Fibroblast of gingiva (primary cell): Measurements from ENCODE around the gene STX12.
A peak's percentile ranks its signal among the peaks of the same experiment; 100 is the strongest.
"Not testable (repeated sequence)": the region's sequence is repeated elsewhere in the genome, so short reads cannot be mapped to it uniquely, and the experiment has no call there.

Experiments
- DNase-seq: peaks from one replicate; pipeline ENCODE4 v3.0.0-alpha.2; 2011; ENCODE audit warnings: low read depth

Gene STX12

DNA sequence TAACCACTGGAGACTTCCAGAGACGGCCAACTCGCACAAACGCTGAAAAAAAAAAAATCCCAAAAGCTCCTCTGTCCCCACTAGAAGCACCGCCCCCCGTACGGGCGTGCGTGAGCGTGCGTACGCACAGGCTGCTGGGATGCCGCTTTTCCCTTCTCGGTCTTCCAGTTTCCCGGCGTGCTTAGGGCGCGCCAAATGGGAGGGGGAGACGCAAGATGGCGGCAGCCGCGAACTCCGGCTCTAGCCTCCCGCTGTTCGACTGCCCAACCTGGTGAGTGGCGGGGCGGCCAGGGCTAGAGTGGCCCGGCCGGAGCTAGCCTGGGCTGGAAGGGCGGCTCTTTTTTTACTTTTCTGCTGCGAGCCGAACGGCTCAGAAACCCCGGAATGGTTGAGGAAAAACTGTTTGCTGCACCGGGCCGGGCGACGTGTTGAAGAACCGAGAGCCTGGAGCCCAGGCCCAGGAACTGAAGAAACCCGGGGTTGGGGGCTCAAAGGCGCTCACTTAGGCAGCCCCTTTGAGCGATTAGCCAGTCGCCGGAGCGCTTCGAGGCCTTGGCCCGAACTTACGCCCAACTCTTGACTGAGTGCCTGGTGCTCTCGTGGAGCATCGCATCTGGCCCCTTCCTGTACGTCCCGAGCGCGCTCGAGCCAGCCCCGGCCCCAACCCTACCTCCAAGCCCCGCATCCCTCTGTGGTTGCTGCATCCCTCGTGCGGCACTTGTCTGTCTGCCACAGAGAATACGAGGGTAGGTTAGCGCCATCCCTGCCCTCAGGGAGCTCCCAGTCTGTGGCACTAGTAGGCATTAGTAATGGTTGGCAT, 57.8 kb downstream of the STX12 start, which contains the start of gene PPP1R8:
PPP1R8 (plus strand) TSS at position 162 of the 820 bp plus-strand sequence; CDS start at position 216, 54 bp downstream.
- DNase-seq = peak; percentile 96

DNA sequence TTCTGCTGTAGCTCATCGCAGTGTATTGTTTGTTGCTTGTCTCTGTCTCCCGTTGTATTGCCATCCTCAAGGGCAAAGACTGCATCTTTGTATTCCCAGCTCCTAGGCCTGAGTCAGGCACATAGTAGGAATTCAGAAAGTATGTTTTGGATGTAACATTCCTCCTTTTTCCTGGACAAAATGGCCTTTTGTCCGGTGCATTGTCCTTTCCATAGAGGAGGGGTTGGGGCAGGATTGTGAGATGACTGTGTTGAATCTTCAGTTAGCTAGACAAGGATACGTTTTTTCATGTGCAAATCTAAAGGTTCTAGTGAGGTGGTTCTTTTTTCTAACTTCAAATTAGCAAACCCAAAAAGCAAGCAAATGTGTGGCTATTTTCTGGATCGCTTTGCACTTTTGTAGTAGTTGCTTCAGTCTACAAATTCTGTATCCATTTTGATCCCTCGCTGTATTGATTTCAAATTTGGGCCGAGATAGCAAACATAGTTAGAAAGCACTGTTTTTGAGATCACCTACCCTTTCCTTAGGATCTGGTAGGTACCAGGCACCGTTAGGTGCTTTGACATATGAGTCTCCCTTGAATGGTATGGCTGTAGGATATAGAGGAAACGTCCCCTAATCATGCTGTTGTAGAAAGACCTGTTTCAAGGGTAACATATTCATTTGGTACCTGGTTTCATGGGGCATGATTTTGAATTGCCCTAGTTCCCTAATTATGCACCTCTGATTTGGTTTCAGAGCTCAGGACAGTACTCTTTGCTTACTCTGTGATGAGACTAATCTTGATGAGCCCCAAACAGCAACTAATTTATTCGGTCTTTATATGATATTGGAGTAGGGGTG, 58.8 kb downstream of the STX12 start:
- no peak for DNase-seq

DNA sequence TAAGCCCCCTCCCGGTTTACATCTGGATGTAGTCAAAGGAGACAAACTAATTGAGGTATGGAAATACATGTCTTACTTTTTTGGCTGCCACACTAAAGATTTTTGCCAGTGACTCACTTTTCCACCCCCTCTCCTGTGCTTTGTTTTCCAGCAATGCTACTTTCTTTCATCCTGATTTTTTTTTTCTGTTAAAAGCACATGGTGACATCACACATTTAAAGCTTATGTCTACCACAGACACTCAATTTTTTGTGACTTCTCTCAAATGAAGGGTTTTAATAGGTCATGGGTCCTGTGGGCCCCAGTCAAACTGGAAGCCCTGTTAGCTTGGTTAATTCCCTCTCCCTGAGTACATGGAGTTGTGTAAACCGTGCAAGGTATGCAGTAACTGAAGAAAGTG, 59.7 kb downstream of the STX12 start:
- no peak for DNase-seq

DNA sequence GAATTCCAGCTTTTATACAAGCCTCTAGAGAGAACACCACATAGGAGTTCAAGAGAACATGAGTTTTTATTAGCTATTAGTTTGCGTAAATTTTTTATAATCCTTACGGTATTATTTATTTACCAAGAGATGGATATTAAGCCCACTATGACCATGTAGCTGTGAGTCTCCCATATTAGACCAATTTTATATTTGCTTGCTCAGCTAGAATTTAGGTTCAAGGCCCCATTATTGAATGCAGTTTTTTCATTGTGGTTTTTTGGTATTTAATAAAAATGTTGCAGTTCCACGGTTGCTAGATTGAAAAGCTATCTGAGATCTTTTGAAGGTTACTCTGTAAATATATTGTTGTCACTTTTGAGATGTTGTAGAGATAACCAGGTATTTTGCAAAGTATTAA, 60.5 kb downstream of the STX12 start:
- no peak for DNase-seq

DNA sequence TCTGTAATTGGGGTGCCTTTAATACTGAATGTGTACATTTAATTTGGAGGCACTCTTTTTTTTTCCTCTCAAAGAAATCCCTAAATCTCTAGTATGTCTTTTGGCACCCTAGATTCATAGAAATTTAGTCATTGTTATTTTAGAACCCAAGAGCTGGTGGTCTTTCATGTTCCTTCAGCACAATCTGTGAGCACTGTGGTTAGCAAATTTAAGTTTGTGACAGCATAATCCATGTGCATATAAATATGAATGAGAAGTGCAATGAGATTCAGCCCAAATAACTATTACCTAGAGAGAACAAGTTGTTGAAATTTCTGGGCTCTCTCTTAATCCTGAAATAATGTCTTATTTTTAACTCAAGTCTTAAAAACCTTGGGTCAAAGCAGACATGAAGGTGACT, 62.0 kb downstream of the STX12 start:
- DNase-seq = no peak

DNA sequence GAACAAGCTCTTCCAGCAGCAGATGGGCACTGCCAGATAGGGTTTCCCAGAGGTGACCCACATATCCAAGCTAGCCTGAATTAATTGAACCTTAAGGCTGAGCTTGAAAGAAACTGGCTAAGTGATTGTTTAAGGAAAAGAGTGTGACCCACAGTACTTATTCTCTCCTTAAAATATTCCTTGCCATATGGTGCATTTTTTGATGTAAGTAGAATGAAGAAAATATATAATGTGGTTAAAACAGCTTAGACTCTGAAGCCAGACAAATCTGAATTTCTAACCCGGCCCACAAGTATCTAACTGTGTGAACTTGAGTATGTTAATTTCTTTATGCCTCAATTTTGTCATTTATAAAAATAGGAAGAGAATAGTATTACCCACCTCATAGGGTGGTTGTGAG, 62.5 kb downstream of the STX12 start:
- no peak for DNase-seq

DNA sequence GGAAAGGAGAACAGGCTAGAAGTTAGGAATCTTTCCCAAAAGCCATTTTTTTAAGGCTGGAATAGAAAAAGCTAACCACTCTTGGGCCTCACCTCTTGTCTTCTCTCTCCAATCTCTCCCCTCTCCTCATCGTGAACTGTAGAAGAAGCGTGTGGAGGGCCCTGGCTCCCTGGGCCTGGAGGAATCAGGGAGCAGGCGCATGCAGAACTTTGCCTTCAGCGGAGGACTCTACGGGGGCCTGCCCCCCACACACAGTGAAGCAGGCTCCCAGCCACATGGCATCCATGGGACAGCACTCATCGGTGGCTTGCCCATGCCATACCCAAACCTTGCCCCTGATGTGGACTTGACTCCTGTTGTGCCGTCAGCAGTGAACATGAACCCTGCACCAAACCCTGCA, 76.9 kb downstream of the STX12 start:
- DNase-seq = no peak

DNA sequence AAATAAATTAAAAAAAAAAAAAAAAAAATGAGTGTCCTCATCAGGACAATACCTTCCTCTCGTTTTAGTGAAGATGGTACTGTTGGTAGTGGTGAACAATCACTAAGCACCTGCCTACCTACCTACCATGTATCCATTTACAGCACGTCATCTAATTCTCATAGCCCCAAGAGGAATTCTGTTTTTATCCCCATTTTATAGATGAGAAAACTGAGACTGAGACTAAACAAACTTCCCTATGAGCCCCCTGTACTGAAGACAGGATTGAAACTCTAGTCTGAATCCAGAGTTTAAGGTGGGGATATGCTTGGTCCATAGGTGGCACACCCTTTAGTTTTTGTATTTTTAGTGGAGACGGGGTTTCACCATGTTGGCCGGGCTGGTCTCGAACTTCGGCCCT, 82.1 kb downstream of the STX12 start:
- DNase-seq = no peak

DNA sequence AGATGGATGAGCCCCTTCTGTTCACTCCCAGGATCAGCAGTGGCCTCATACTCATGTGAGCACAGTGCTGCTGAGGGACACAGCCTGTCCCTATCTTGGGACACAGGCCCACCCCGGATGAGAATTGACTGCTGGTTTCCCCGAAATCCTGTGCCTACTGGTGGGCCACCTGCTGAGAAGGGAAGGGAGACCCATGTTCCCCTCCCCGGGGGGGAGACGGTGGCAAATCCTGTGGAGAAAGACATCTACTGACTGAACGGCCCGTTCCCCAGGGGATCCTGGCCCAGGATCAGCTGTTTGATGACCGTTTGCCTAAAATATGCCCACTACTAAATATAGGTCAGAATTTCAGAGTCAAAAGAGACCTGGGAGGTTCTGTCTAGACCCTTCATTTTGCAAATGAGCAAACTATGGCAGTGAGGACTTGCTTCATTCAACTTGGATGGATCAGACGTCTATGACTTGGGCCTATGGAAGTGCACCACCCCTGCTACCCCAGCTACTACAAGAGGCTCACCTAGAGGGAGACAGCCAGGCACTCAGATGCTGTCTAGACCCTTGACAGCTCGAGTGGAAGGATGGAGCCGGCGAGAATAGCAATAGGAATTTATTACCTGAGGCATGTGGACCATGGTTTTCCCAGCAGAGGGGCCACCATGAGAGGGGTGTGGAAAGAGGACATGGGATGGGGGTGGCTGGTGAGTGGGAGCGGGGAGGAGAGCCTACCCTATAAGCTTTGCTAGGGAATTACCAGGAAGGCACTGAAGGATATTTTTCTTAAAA, 83.7 kb downstream of the STX12 start:
- DNase-seq = no peak

DNA sequence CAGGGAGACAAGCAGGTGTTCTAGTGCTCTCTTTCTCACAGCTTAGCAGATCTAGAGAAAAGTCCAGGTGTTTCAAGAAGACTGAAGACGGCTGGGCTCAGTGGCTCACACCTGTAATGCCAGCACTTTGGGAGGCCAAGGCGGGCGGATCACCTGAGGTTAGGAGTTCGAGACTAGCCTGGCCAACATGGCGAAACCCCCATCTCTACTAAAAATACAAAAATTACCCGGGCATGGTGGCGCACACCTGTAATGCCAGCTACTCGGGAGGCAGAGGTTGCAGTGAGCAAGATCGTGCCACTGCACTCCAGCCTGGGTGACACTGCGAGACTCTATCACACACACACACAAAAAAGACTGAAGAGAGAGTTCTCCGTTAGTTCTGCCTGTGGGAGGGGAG, 84.5 kb downstream of the STX12 start:
- DNase-seq = not testable (repeated sequence)

DNA sequence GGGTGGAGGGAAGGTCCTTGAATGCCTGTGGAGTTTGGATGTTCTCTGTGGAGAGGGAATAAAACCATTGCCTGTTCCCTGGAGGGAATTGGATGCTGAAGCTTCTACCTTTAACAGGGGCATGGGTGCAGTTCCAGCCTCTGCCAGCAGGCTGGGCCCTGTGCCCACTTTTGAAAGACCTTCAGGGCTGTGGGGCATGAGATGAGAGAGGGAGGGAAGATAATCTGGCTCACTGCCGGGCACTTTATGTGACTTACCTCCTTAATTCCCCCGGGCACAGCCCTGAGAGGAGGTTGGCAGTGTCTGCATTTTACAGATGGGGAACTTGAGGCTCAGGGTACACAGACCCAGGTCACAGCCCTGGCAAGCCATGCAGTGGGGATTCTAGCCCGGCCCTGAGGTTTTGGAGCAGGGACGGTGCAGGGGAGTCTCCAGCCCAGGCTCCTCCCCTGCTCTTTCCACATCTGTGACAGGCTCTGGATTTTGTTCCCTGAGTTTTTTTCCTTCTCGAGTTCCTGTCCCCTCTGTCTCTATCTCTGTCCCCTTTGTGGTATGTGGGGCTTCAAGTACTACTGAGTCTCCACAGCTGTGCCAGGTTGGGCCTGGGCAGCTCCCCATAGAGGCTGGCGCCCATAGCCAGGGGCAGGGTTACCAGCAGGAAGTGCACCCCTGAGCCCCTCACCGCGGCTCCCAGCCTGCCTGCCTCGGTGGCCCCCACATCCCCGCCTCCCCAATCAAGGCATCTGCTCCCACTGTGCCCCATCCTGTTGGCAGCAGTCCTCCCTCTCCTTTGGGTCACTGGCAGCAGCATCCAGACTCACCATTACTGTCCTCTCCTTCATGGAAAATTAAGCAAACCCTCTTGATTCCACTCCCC, 85.3 kb downstream of the STX12 start:
- peak; percentile 82 for DNase-seq

DNA sequence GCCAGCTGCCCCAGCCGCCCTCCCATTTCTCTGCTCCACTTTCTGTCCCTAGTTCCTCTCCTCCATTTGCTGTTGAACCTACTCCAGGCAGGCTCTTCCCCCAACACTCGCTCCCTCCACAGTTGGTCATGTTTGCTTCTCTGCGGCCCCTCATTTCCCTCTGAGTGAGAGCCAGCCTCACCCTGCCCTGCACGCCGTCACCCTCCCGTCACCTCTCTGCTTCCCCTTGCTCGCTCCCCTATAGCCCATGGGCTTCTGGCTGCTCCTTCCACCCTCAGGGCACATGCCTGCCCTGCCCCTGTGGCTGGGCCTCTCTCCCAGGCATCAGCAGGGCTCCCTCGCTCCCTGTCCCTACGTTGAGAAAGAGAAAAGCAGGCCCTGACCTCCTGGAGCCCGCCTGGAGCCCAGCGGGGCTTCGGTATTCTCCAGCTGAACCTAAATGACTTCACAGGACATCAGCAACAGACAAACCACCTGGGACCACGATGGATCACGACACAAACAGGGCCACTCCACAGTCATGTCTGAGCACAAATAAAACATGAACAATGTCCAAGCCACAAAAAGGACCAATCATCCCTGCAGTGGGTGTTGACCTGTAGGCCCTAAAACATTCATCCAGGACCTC, 86.0 kb downstream of the STX12 start:
- no peak for DNase-seq

DNA sequence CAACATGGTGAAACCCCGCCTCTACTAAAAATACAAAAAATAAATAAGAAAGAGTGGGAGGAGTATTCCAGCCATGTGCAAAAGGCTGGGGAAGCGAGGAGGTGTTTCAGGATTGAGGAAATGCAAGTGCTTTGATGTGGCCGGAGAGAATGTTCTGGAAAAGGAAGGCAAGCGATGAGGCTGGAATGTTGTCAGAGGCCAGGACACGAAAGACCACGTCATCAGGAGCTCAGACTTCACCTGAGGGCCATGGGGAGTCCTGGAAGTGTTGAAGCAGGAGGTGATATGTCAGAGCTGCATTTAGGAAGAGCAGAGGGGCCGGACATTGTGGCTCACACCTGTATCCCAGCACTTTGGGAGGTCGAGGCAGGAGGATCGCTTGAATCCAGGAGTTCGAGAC, 88.4 kb downstream of the STX12 start:
- no peak for DNase-seq

DNA sequence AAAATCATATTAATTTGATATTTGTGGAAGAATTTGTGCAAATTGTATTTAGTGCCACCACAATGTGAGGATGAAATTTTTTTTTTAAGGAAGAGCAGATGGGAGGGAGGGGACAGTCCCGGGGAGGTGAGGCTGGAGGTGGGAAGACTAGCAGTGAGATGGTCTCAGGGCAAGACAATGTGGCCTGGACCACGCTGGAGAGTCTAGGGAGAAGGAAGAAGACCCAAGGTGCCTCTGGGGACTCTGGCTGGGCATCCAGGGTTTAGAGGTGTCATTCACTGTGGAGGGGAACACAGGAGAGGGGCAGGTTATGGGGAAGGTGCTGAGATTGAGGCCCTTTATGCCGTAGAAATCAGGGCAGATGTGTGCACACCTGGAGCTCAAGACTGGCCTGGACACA, 89.0 kb downstream of the STX12 start:
- no peak for DNase-seq

DNA sequence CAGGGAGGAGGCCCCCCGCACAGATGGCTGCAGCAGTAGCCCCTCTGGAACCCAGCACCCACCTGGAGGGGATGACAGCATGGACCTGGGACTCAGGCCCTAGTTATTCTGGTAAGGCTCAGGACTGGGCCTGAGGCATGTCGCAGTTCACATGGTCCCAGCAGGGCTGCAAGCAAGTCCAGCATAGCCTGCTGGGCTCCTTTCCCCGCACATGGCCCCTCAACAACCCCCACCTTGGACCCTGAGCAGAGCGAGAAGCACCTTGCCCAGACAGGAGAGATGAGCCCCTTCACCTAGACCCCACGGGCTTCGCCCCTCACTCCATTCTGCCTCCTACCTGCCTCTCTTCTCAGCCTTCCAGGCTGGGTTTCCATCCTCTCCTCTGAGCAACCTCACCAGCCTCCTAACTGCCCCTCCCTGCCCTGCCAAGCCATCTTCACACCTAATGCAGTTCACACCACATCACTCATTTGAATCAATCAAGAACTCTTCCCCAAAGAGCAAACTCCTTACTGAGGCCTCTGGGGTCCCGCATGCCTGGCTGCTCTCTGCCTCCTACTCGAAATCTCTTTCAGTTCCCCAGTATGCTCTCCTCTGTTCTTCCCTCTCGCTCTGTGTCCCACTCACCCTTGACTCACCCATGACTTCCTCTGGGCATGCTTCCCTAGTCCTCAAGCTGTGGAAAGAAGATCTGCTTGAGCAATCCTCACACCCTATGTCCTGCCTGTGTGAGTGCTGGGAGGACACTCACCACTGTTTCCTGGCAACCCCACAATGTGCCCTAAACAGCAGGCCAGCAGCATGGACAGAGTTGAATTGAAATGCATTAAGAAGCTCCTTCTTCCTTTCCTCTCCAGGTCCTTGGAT, 89.9 kb downstream of the STX12 start:
- peak; percentile 100 for DNase-seq

DNA sequence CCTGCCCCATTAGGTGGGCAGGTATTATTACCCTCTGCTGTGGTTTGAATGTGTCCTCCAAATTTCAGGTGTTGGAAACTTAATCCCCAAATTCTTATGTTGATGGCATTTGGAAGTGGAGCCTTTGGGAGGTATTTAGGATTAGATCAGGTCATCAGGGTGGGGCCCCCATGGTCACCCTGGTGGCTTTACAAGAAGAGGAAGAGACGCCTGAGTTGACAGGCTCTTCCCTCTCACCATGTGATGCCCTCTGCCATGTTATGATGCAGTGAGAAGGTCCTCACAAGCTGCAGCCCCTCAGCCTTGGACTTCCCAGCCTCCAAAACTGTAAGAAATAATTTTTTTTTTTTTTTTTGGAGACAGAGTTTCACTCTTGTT, 90.5 kb downstream of the STX12 start:
- DNase-seq = no peak

DNA sequence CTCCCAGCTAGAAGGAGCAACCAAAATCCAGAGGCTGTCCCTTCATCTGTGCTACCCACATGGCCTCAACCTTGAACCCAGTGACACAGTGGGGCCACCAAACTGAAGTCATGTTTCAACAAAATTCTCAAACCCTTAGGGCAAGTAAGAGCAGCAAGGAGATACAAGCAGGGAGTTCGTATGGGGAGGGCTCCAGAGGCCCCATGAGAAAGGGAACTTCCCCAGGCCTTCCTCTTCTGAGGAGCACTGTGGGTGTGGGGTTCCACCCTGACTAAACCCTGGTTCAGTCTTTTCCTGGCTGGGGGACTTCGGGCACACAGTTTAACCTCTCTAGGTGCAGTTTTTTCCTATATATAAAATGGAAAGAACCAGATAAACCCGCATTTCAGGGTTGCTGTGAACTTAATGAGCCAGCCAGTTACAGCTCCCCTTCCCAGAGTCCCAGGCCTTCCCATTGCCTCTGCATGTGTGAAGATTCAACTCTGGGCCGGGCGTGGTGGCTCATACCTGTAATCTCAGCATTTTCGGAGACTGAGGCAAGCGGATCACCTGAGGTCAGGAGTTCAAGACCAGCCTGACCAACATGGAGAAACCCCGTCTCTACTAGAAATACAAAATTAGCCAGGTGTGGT, 91.4 kb downstream of the STX12 start:
- peak; percentile 14 for DNase-seq

DNA sequence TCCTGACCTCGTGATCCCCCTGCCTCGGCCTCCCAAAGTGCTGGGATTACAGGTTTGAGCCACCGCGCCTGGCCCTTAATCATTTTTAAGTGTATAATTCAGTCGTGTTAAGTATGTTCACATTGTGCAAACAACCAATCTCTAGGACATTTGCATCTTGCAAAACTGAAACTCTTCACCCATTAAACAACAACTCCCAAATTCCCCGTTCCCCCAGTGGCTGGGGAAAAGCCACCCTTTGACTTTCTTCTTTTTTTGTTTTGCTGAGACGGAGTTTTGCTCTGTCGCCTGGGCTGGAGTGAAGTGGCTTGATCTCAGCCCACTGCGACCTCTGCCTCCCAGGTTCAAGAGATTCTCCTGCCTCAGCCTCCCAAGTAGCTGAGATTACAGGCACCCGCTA, 92.8 kb downstream of the STX12 start:
- DNase-seq = no peak

DNA sequence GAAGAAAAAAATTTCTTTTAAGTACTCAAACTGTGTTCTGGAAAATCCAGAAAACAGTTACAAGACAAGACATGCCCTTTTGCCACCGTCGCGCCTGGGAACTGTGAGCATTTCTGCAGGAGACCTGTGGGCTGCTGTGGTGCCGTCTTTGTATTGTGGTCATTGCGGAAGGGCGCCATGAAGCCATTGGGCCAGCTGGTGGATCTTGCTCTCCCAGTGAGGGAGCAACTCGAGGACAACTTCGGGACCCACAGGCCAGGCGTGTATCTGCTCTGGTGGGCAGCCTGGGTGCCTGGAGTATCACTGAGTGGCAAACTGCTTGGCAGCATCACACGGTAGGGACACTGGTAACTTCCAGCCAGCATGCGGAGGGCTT, 95.5 kb downstream of the STX12 start:
- DNase-seq = no peak
